GM19328 (cell line): ENCODE data around the gene BCL2L14.
"Not testable (repeated sequence)": the region's sequence is repeated elsewhere in the genome, so short reads cannot be mapped to it uniquely, and the experiment has no call there.

Experiments
- ATAC-seq: cut with Tn5 transposase; IDR thresholded peaks from one replicate; pipeline ENCODE4 v1.9.1; 2021; ENCODE audit warnings: mild to moderate bottlenecking, moderate library complexity; ENCODE audit not compliant: unreplicated experiment

BCL2L14 gene

GRCh38 chr12:12099102-12099501 is 28.4 kb downstream of the BCL2L14 start:
- no peak for ATAC-seq

GRCh38 chr12:12107678-12108077 is 36.9 kb downstream of the BCL2L14 start:
- no peak for ATAC-seq

- ATAC-seq = no peak
Measured at GRCh38 chr12:12108441-12109058, 37.8 kb downstream of the BCL2L14 start.

- not testable (repeated sequence) for ATAC-seq
Measured at GRCh38 chr12:12110923-12111555, 40.3 kb downstream of the BCL2L14 start.

GRCh38 chr12:12115514-12115913 is 44.8 kb downstream of the BCL2L14 start:
- no peak for ATAC-seq

GRCh38 chr12:12116677-12117076 is 45.9 kb downstream of the BCL2L14 start:
- ATAC-seq = no peak

GRCh38 chr12:12121061-12121460 is 50.3 kb downstream of the BCL2L14 start:
- ATAC-seq = no peak

GRCh38 chr12:12123036-12123604 is 52.4 kb downstream of the BCL2L14 start:
- ATAC-seq = no peak

- no peak for ATAC-seq
Measured at GRCh38 chr12:12126551-12126950, 55.8 kb downstream of the BCL2L14 start.

- no peak for ATAC-seq
Measured at GRCh38 chr12:12127304-12127703, 56.6 kb downstream of the BCL2L14 start.

GRCh38 chr12:12128670-12129069 is 57.9 kb downstream of the BCL2L14 start:
- ATAC-seq = no peak

GRCh38 chr12:12133259-12133658 is 62.5 kb downstream of the BCL2L14 start:
- ATAC-seq = no peak

GRCh38 chr12:12133785-12134184 is 63.0 kb downstream of the BCL2L14 start:
- ATAC-seq = no peak

- ATAC-seq = no peak
Measured at GRCh38 chr12:12138203-12139154, 67.7 kb downstream of the BCL2L14 start.

GRCh38 chr12:12141000-12141399 is 70.3 kb downstream of the BCL2L14 start:
- ATAC-seq = no peak

- not testable (repeated sequence) for ATAC-seq
Measured at GRCh38 chr12:12144531-12144930, 73.8 kb downstream of the BCL2L14 start.

- ATAC-seq = no peak
Measured at GRCh38 chr12:12147111-12147510, 76.4 kb downstream of the BCL2L14 start.
